ENCODE data around the gene NOC2L.
"Not testable (repeated sequence)": the region's sequence is repeated elsewhere in the genome, so short reads cannot be mapped to it uniquely, and the experiment has no call there.

The NOC2L gene

GRCh38 chr1:993379-993995, 34.4 kb upstream of the NOC2L start:
- DNase-seq (ENCODE audit: low spot score), result no peak

GRCh38 chr1:992362-992761, 33.3 kb upstream of the NOC2L start:
- DNase-seq (ENCODE audit: low spot score), result no peak

DNA sequence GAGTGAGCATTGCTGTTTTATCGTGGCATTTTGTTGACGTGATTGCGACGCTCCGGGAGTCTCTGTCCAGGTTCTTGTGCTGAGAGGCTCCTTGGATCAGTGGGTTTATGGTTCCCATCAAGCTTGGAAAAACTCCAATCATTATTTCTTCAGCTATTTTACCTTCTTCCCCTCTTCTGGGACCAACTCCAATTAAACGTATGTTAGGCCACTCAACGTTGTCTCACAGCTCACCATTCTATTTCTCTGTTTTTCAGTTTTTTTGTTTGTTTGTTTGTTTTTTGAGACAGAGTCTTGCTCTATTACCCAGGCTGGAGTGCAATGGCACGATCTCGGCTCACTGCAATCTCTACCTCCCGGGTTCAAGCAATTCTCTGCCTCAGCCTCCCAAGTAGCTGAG, 32.8 kb upstream of the NOC2L start:
- DNase-seq (ENCODE audit: low spot score), result no peak

GRCh38 chr1:991275-991674, 32.2 kb upstream of the NOC2L start:
- not testable (repeated sequence) for DNase-seq (ENCODE audit: low spot score)

- not testable (repeated sequence) for DNase-seq (ENCODE audit: low spot score)
Observed at GRCh38 chr1:988061-988460, 29.0 kb upstream of the NOC2L start.

- DNase-seq (ENCODE audit: low spot score), result no peak
Observed at GRCh38 chr1:985126-985525, 26.1 kb upstream of the NOC2L start.

DNA sequence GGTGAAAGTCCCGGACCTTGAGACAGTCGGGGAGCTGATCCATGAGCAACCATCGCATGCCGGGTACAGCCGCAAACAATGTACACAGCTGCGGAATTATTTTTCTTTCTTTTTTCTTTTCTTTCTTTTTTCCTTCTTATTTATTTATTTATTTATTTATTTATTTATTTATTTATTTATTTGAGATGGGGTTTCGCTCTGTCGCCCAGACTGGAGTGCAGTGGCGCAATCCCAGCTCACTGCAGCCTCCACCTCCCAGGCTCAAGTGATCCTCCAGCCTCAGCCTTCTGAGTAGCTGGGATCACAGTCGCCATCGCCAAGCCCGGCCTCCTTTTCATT, 25.4 kb upstream of the NOC2L start:
- no peak for DNase-seq (ENCODE audit: low spot score)

- DNase-seq (ENCODE audit: low spot score), result peak; percentile 84
Observed at GRCh38 chr1:983798-984475, 24.9 kb upstream of the NOC2L start.

DNA sequence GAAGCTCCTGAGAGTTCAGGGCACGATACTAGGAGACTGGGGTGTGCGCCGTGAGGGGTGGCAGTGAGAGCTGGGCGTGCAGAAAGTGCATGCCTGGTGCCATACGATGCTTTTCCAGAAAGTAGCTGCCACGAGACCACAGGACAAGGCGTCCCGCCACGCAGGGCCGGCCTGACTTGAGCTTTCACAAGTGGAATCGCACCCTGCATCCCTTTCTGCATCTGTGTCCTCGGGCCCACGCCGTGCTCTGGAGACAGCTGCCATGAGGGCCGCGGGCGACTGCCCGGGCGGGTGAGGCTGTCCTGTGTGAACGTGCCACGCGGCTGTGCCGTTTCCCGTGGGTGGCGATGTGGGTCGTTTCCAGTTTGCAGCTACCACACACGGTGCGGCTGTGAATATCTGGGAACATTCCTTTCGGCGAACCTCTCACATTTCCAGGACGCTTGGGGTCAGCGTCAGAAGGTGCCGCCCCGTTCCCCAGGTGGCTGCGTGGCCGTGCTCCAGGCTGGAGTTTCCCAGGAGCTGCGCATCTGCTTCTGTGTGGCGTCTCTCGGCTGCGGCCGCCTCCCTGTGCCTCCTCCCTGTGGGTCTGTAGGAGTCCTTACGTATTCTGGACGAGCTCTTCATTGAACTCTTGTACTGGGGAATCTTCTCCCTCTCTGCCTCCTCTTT, 23.8 kb upstream of the NOC2L start:
- no peak for DNase-seq (ENCODE audit: low spot score)

DNA sequence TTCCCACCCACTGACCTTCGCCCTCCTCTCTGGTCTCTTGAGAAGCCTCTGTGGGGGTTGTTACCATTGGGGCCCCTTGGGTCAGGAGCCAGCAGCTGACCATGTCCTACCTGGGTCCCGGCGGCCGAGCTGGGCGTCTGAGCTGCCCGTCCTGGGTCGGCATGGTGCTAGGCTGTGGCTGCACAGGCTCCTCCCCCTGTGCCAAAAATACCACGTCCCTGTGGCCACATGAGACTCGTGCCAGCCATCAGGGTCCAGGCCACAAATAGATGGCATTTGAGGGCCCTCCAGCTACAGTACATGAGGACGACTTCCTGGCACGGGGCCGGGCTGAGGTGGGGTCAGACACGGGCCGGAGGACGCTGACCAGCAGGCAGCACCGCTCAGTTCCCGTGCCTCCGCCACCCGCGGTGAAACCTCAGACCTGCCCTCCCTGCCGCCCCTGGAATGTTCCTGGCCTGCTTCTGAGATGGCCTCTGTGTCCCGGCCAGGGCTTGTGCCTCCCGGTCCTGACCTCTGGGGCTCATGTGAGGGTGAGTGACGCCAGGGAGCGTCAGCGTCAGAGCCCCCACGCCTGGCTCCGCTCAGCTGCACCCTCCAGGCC, 23.0 kb upstream of the NOC2L start, which contains the start of gene PERM1:
TSS of gene PERM1 (minus strand) at position 139 of the 604 bp plus-strand sequence. CDS start 1,064 bp downstream, outside the sequence.
- DNase-seq (ENCODE audit: low spot score), result no peak

DNA sequence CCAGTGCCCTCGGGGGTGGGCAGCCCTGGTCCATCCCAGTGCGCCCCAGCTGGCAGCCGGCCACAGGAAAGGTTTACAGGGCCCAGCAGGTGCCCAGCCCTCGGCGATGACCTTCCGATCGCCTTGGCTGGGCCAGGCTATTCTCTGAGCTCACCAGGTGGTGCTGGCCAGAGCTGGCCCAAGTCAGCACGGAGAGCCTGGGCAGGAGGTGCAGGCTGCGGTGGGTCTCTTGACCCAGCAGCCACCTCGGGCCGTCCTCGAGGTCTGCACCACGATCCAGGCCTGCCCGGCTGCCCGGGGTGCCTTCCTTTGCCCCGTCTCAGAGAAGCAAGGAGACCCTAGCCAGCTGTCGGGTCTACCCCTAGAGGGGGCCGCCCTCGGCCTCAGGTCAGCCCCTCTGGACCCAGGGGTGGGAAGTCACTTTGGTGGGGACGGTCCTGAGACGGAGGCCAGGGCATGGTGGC, 22.5 kb upstream of the NOC2L start:
- no peak for DNase-seq (ENCODE audit: low spot score)

DNA sequence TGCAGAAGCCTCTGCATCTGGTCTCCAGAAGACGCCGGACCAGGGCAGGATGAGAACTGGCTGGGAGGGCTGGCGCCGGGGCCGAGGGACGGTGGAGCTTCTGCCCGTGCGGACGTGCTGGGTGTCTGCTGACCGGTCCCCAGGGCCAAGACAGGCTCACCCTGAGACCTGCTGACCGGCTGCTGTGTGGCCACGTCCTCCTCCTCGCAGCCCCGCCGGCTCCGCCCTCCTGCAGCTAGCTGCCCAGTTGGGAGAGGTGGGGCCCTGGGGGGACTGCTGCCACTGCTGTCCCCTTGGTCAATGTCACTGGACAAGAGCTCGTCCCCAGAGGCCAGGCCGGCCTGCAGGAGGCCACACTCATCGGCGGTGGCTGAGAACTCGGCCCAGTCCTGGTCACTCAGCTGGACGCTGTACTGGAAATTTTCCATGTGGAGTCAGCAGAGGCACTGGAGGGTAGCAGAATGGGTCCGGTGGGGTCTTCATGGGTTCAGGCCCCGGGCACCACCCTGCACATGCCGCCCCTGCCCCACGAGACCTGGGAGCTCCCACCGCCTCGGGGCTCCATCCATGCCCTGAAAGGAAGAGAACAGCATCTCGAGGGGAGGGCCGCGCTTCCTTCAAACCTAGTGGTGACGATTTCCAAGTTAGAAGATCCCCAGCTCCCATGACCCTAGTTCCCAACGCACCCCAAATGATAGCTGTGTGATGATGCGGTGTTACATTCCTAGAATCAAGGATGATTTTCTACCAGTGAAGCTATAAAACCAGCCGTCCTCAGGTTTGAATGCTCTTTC, 21.7 kb upstream of the NOC2L start:
- no peak for DNase-seq (ENCODE audit: low spot score)

DNA sequence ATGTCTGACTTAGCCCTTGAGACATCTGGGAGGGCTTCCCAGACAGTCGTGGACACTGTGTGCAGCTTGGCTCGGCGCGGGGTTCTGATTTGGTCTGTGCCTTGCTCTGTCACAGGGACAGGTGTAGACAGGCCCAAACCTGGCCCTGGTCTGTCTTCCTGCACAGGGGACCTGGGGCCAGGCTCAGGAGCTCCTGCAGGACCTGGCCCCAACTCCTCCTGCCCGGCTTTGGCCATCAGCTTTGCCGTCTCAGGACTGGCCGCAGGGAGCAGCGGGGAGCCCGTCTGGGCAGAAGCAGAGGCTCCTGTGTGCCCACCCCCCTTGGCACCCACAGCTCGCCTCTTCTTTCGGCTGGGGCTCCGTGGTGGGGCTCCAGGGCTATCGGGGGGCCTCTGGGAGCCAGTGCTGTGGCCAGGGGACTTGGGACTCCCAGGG, 21.1 kb upstream of the NOC2L start:
- no peak for DNase-seq (ENCODE audit: low spot score)

DNA sequence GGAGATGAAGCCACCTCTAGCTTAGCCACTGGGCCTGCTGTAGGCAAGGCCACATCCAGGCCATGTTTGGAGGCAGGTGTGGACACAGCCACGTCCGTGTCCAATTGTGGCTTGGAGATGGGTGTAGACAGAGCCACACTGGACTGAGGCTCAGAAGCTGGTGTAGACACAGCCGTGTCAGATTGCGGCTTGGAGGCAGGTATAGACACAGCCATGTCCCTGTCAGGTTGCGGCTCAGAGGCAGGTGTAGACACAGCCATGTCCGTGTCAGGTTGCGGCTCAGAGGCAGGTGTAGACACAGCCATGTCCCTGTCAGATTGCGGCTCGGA, 20.7 kb upstream of the NOC2L start:
- DNase-seq (ENCODE audit: low spot score), result no peak

GRCh38 chr1:978835-979743, 20.0 kb upstream of the NOC2L start:
- DNase-seq (ENCODE audit: low spot score), result no peak

DNA sequence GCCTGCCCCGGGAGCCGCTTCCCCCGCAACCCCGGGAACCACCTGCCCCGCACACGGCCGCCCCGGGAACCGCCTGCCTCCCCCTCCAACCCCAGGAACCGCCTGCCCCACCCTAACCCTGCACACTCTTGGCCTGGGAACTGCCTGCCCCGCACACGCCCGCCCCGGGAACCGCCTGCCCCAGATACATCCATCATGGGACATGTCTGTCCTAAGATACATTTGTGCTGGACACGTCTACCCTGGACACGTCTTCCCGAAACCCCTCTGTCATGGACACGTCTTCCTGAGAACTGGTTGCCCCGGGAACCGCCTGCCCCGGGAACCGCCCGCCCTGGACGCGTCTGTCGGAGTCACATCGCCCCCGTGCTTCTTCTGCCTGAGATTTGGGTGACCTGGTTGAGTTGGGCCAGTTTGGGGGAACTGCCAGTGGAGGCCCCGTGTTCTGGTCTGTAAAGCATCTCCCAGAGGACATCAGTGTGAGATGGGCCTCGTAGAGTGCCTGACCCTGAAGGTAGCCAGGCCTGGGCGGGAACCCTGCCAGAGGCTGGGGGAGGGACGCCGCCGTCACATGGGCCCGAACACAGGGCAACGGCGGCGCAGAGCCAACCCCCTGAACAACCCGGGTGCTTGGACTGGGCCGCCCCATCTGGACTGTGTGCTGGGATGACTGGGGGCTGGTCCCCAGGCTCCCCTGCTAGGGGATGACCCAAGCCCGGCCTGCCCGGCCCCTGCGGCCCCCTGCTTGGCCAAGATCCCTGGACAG, 19.2 kb upstream of the NOC2L start:
- DNase-seq (ENCODE audit: low spot score), result no peak

GRCh38 chr1:976791-977190, 17.7 kb upstream of the NOC2L start:
- not testable (repeated sequence) for DNase-seq (ENCODE audit: low spot score)

- peak; percentile 90 for DNase-seq (ENCODE audit: low spot score)
Observed at GRCh38 chr1:975896-976683, 17.0 kb upstream of the NOC2L start.

- no peak for DNase-seq (ENCODE audit: low spot score)
Observed at GRCh38 chr1:975365-975764, 16.3 kb upstream of the NOC2L start.
